ENCODE data around the gene TAS2R7. TPM values are rescaled to one million over a fixed set of nuclear protein-coding genes. Genes with fewer than 3 reads are reported as not detected.

Gene TAS2R7
- polyA plus RNA-seq, 1 of the 3 experiments (the other 2 are of a cell fraction) = not detected

- no peak for DNase-seq
- Histone ChIP-seq H3K27ac (ENCODE audit: low read depth in 2 of 2, low read length in 1 of 2) (no peak within 1 kb of the TSS), H2AFZ (ENCODE audit: low read depth) (no peak within 1 kb of the TSS), H3K4me2 (no peak within 1 kb of the TSS), H3K4me1 (ENCODE audit: control insufficient read depth in 1 of 2, insufficient read depth in 2 of 2, low read depth in 1 of 2, low read length in 1 of 2) (no peaks in the 10 kb centered on the region), H4K20me1 (ENCODE audit: insufficient read depth) (no peaks in the 10 kb centered on the region), H3K4me3 (ENCODE audit: low read depth in 2 of 2, low read length in 1 of 2) (no peak within 1 kb of the TSS), H3K79me2 (ENCODE audit: insufficient read depth) (no peaks in the 10 kb centered on the region), H3K9me2 (no peaks in the 10 kb centered on the region), H3F3A (replicated peaks; ENCODE audit: insufficient read depth) (no peaks in the 10 kb centered on the region), H3K27me3 (ENCODE audit: insufficient read depth) (no peaks in the 10 kb centered on the region; the same call in 1 of the 2 replicates), H3K9ac (no peak within 1 kb of the TSS), H3K9me3 (no peaks in the 10 kb centered on the region), H3K36me3 (replicated peaks in 1 of 2; ENCODE audit: control insufficient read depth in 1 of 2, insufficient read depth in 2 of 2, low read length in 1 of 2) (no peaks in the 10 kb centered on the region)
- WGBS (ENCODE audit: low lambda C conversion rate) = 0% methylated on average over 1 of the region's 1 CpG
- TF ChIP-seq RXRA (IDR thresholded peaks at IDR 0.05; ENCODE audit: borderline replicate concordance, low read depth) = no peak
- no peak for TF ChIP-seq RFX5 (IDR thresholded peaks at IDR 0.05; ENCODE audit: low read length)
- no peak for TF ChIP-seq IRF3 (IDR thresholded peaks at IDR 0.05; ENCODE audit: low read depth, low read length)
- POLR2A ChIA-PET = no interaction called here
- CTCF ChIA-PET = no interaction called here
Observed at GRCh38 chr12:10807186-10807585, 4.8 kb upstream of the TAS2R7 start, which contains the start of gene TAS2R8. Gene TAS2R8 (minus strand): TSS chr12:10807286. CDS start chr12:10806980, 306 bp downstream.

GRCh38 chr12:10801741-10802140, 686 bp downstream of the TAS2R7 start:
- Histone ChIP-seq H3K27ac (ENCODE audit: low read depth in 2 of 2, low read length in 1 of 2) (no peak overlapping the region), H3K9me2 (no peaks in the 10 kb centered on the region), H3K4me2 (no peak overlapping the region), H3K36me3 (replicated peaks in 1 of 2; ENCODE audit: control insufficient read depth in 1 of 2, insufficient read depth in 2 of 2, low read length in 1 of 2) (no peaks in the 10 kb centered on the region), H3K79me2 (ENCODE audit: insufficient read depth) (no peaks in the 10 kb centered on the region), H3K4me3 (ENCODE audit: low read depth in 2 of 2, low read length in 1 of 2) (no peak overlapping the region), H3K4me1 (ENCODE audit: control insufficient read depth in 1 of 2, insufficient read depth in 2 of 2, low read depth in 1 of 2, low read length in 1 of 2) (no peaks in the 10 kb centered on the region), H2AFZ (ENCODE audit: low read depth) (no peak overlapping the region), H4K20me1 (ENCODE audit: insufficient read depth) (no peaks in the 10 kb centered on the region), H3F3A (replicated peaks; ENCODE audit: insufficient read depth) (no peaks in the 10 kb centered on the region), H3K9ac (no peak overlapping the region), H3K9me3 (no peaks in the 10 kb centered on the region), H3K27me3 (ENCODE audit: insufficient read depth) (peaks cover 3% of the 10 kb centered on the region; the same call in 1 of the 2 replicates)
- DNase-seq = no peak
- TF ChIP-seq POLR2AphosphoS5 (IDR thresholded peaks at IDR 0.05; ENCODE audit: low read depth, low read length) (no peak), CHD2 (IDR thresholded peaks at IDR 0.05; ENCODE audit: low read length, partially characterized antibody) (no peak), GABPA (IDR thresholded peaks at IDR 0.05; ENCODE audit: low read depth) (no peak), RFX5 (IDR thresholded peaks at IDR 0.05; ENCODE audit: low read length) (no peak), GATA2 (CRISPR knock-in tag; IDR thresholded peaks at IDR 0.05) (no peak), USF2 (IDR thresholded peaks at IDR 0.05; ENCODE audit: borderline replicate concordance, low read depth, low read length) (no peak), FOXM1 (IDR thresholded peaks at IDR 0.05; ENCODE audit: low read depth) (no peak), CTCF (IDR thresholded peaks at IDR 0.05) (no peak), ELF1 (IDR thresholded peaks at IDR 0.05) (no peak), TAF1 (IDR thresholded peaks at IDR 0.05; ENCODE audit: borderline replicate concordance, low read depth, low read length) (no peak), PBX3 (IDR thresholded peaks at IDR 0.05) (no peak), SMC3 (IDR thresholded peaks at IDR 0.05; ENCODE audit: low read depth, low read length) (no peak), TCF12 (IDR thresholded peaks at IDR 0.05) (no peak), SIN3A (IDR thresholded peaks at IDR 0.05; ENCODE audit: borderline replicate concordance, low read depth, low read length) (no peak), EZH2phosphoT487 (IDR thresholded peaks at IDR 0.05; ENCODE audit: borderline replicate concordance, low read depth) (no peak), RAD21 (IDR thresholded peaks at IDR 0.05; ENCODE audit: low read length) (no peak)
- POLR2A ChIA-PET = no interaction called here
- CTCF ChIA-PET = interaction anchor here (1.0 kb wide), 1 partner anchor 398 kb away, joined by 4 read pairs; no protein-coding TSS in a partner anchor
- WGBS (ENCODE audit: low lambda C conversion rate) = 6% methylated on average over 5 of the region's 5 CpGs

Measured in SK-N-SH (cell line).